ENCODE results near the gene MRPL37.
A peak's percentile ranks its signal among the peaks of the same experiment; 100 is the strongest.

MRPL37 gene

DNA sequence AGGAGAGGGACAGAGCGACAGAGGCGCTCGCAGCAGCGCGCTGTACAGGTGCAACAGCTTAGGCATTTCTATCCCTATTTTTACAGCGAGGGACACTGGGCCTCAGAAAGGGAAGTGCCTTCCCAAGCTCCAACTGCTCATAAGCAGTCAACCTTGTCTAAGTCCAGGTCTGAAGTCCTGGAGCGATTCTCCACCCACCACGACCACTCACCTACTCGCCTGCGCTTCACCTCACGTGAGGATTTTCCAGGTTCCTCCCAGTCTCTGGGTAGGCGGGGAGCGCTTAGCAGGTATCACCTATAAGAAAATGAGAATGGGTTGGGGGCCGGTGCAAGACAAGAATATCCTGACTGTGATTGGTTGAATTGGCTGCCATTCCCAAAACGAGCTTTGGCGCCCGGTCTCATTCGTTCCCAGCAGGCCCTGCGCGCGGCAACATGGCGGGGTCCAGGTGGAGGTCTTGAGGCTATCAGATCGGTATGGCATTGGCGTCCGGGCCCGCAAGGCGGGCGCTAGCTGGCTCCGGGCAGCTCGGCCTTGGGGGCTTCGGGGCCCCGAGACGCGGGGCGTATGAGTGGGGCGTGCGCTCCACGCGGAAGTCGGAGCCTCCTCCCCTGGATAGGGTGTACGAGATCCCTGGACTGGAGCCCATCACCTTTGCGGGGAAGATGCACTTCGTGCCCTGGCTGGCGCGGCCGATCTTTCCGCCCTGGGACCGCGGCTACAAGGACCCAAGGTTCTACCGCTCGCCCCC lies at the start of gene MRPL37, which contains the start of gene CYB5RL:
TSS of gene MRPL37 (plus strand) at position 403 of the 754 bp plus-strand sequence. CDS start at position 480, 77 bp downstream.
TSS of gene CYB5RL (minus strand) at position 266 of the 754 bp plus-strand sequence. CDS start 4,414 bp downstream, outside the sequence.
- peaks cover 33% of the 10 kb centered on the region for H3K4me1 Mint-ChIP-seq (ENCODE audit: low read depth)
- H3K4me3 Mint-ChIP-seq = peak within 1 kb of the TSS; percentile 94
- H3K36me3 Mint-ChIP-seq (ENCODE audit: low read depth) = peaks cover 41% of the 10 kb centered on the region
- no peaks in the 10 kb centered on the region for H3K27me3 Mint-ChIP-seq
- H3K9me3 Mint-ChIP-seq = no peaks in the 10 kb centered on the region
- peak within 1 kb of the TSS; percentile 87 for H3K27ac Mint-ChIP-seq

DNA sequence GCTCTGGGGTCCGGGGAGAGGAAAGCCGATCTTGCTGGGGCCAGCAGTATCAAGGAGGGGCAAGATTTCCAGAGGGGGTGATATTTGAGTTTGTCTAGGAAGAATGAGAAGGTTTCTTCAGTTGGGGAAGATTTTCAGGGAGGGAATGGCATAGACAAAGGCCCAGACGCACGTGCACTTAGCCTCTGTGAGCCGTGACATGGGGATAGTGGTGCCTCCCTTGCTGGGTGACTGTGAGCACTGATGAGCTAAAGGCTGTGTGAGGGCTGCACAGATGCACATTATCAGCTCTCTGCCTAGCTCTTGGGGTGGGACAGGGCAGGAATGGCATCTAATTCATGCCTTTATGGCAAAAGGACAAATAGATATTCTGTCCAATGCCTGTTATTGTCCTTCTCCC lies 49.0 kb upstream of the MRPL37 start:
- Mint-ChIP-seq H3K36me3 (ENCODE audit: low read depth) (no peaks in the 10 kb centered on the region), H3K4me1 (ENCODE audit: low read depth) (no peaks in the 10 kb centered on the region), H3K27ac (no peak overlapping the region), H3K27me3 (no peaks in the 10 kb centered on the region), H3K9me3 (no peaks in the 10 kb centered on the region), H3K4me3 (no peak overlapping the region)

DNA sequence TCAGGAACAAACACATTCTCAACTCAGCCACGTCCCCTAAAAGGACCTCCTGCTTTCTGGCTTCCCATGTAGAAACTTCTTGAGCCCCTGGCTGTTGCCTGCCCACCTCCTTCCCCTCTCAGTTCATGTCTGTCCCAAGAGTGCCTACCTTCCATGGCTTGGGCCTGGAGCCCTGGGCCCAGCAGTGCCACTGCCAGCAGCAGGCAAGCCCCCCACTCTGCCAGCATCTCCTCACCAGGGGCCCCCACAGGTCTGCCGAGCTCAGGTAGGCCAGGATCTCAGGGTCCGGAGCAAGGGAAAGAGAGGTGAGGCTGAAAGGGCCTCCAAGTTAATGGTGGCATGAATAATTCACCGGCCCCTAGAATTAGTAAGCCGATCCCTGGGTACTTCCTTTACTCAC lies 47.3 kb upstream of the MRPL37 start, which contains the start of gene CDCP2:
TSS of gene CDCP2 (minus strand) at position 305 of the 400 bp plus-strand sequence. CDS start at position 227, 78 bp downstream.
- H3K36me3 Mint-ChIP-seq (ENCODE audit: low read depth) = no peaks in the 10 kb centered on the region
- no peaks in the 10 kb centered on the region for H3K9me3 Mint-ChIP-seq
- no peak within 1 kb of the TSS for H3K27ac Mint-ChIP-seq
- no peaks in the 10 kb centered on the region for H3K4me1 Mint-ChIP-seq (ENCODE audit: low read depth)
- H3K27me3 Mint-ChIP-seq = no peaks in the 10 kb centered on the region
- no peak within 1 kb of the TSS for H3K4me3 Mint-ChIP-seq

DNA sequence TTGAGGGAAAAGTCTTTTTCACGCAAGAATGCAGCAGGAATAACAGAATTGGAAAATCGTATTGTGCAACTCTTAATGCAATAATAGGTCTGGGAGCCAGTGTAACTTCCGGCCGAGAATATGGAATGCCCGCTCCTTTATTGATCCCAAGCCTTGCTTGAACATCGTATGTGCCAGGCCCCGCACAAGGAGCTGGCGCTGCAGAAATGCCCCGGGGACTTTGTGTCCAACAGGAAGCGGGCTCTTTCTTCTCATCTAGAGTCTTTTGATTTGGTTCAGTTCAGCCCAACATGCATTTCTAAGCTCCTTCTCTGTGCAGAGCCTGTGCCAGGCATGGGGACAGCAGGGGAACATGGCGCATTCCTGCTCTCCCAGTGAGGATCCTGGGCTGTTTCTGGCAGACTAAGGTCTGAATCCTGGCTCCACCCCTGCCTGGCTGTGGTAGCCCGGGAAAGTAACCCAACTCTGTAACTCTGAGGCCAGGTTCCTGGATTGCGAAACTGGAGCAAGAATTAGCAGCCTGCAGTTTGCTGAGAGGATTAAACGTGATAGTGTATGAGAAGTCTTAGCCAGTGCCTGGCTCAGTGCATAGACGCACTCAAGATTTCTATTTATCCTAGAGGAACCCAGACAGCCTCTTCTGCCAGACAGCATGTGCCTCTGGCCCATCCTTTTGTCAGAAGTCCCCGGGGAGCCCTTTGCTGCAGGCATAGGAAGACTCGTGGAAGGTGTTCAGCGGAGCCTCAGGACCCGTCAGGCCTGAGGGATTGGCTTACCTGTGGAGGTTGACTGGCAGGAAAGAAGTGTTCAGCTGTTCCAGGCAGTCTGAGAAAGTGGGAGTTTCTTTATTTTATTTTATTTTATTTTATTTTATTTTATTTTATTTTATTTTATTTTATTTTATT lies 46.2 kb upstream of the MRPL37 start:
- H3K4me3 Mint-ChIP-seq = no peak overlapping the region
- H3K27me3 Mint-ChIP-seq = no peaks in the 10 kb centered on the region
- H3K9me3 Mint-ChIP-seq = no peaks in the 10 kb centered on the region
- H3K36me3 Mint-ChIP-seq (ENCODE audit: low read depth) = no peaks in the 10 kb centered on the region
- no peak overlapping the region for H3K27ac Mint-ChIP-seq
- no peaks in the 10 kb centered on the region for H3K4me1 Mint-ChIP-seq (ENCODE audit: low read depth)

DNA sequence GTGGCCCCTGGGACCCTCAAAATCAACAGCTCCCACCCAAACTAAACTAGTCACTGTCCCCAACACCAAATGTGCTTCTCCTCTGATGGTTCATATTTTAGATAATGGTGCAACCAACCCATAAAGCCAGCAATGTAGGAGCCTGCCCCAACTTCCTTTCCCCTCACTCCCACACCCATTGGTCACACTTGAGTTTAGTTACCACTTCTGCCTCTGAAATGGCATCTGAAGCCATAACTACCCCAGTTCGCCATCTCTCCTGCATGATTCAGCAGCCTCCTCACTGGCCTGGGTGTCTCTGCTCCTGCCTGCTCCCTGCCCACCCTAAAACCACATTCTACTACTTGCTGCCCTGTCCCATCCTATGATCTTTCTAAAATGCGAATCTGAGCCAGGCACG lies 43.8 kb upstream of the MRPL37 start:
- no peak overlapping the region for H3K27ac Mint-ChIP-seq
- H3K27me3 Mint-ChIP-seq = no peaks in the 10 kb centered on the region
- H3K4me1 Mint-ChIP-seq (ENCODE audit: low read depth) = no peaks in the 10 kb centered on the region
- H3K4me3 Mint-ChIP-seq = no peak overlapping the region
- H3K9me3 Mint-ChIP-seq = no peaks in the 10 kb centered on the region
- H3K36me3 Mint-ChIP-seq (ENCODE audit: low read depth) = no peaks in the 10 kb centered on the region

DNA sequence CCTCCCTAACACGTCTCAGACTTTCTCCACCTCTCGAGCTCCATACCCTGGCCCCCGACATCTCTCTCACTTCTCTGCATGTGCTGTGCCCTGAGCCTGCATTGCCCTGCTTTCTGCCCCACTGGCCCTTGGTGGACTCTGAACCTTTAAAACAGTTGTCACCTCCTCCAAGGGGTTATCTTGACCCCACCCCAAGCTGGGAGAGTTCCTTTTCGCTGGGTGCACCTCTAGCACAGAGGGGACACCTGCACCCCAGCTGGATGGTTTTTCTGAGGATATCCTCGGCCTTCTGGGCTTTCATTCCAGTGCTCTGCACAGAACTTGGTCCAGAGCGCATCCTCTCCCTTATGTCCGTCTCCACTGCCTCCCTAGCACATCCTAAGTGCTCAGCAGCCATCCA lies 43.0 kb upstream of the MRPL37 start:
- Mint-ChIP-seq H3K4me1 (ENCODE audit: low read depth) (no peaks in the 10 kb centered on the region), H3K9me3 (no peaks in the 10 kb centered on the region), H3K4me3 (no peak overlapping the region), H3K27me3 (no peaks in the 10 kb centered on the region), H3K27ac (no peak overlapping the region), H3K36me3 (ENCODE audit: low read depth) (no peaks in the 10 kb centered on the region)

DNA sequence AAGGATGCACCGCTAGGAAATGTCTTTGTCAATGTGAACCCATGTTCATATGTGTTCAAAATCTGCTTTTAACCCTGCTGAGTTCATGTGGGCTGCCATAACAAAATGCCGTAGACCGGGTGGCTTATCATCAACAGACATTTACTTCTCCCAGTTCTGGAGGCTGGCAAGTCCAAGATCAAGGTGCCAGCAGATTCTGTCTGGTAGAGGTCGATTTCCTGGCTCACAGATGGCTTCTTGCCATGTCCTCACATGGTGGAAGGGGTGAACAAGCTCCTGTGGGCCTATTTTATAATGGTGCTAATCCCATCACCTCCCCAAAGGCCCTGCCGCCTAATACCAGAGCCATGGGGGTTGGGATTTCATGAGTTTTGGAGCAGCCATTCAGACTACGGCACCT lies 42.6 kb upstream of the MRPL37 start:
- Mint-ChIP-seq H3K36me3 (ENCODE audit: low read depth) (no peaks in the 10 kb centered on the region), H3K27me3 (no peaks in the 10 kb centered on the region), H3K4me3 (no peak overlapping the region), H3K27ac (no peak overlapping the region), H3K9me3 (no peaks in the 10 kb centered on the region), H3K4me1 (ENCODE audit: low read depth) (no peaks in the 10 kb centered on the region)

DNA sequence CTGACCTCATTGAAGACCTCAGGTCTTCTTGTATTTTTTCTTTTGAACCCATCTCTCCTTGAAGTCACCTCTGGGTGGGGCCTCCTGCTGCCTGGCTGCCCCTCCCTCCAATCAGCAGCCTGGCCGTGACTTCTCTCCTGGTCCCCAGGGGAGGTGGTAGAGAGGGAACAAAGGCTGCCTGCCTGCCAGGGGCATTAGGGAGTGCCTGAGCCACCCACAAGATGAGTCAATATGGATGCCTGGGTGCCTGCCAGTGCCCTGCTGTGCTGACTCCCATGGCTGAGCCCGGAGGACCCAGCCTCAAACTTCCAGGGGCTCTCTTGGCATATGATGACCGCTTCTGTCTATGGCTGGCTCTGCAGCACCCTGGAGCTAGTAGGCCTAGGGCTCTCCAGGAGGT lies 41.9 kb upstream of the MRPL37 start:
- no peaks in the 10 kb centered on the region for H3K9me3 Mint-ChIP-seq
- no peak overlapping the region for H3K27ac Mint-ChIP-seq
- no peaks in the 10 kb centered on the region for H3K27me3 Mint-ChIP-seq
- no peak overlapping the region for H3K4me3 Mint-ChIP-seq
- no peaks in the 10 kb centered on the region for H3K4me1 Mint-ChIP-seq (ENCODE audit: low read depth)
- no peaks in the 10 kb centered on the region for H3K36me3 Mint-ChIP-seq (ENCODE audit: low read depth)

DNA sequence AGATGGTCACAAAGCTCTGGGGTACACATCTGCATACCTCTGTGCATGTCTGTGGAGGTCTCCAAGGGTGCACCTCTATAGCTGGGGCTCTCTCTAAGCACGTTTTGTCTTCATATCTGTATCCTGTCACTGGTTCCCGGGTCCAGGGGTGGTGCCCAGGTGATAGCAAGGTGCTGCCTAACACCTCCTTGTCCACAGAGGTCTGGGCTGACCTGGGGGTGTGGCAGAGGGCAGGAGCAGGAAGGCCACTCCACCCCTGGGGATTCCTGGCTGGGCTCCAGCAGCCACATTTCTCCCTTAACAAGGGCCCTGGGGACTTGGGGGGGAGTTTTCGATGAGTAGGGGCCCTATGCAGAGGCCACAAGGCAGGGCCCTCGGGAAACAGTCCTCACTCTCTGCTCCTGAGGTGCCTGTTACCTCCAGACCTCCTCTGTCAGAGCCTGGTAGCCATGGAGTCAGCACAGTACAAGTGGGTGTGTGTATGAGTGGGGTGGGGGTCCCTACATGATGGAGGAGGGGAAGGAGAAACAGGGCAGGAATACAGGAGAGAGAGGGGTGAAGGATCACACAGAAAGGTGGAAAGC lies 40.1 kb upstream of the MRPL37 start:
- H3K27me3 Mint-ChIP-seq = no peaks in the 10 kb centered on the region
- H3K4me1 Mint-ChIP-seq (ENCODE audit: low read depth) = no peaks in the 10 kb centered on the region
- no peak overlapping the region for H3K27ac Mint-ChIP-seq
- H3K9me3 Mint-ChIP-seq = no peaks in the 10 kb centered on the region
- H3K4me3 Mint-ChIP-seq = no peak overlapping the region
- H3K36me3 Mint-ChIP-seq (ENCODE audit: low read depth) = no peaks in the 10 kb centered on the region

DNA sequence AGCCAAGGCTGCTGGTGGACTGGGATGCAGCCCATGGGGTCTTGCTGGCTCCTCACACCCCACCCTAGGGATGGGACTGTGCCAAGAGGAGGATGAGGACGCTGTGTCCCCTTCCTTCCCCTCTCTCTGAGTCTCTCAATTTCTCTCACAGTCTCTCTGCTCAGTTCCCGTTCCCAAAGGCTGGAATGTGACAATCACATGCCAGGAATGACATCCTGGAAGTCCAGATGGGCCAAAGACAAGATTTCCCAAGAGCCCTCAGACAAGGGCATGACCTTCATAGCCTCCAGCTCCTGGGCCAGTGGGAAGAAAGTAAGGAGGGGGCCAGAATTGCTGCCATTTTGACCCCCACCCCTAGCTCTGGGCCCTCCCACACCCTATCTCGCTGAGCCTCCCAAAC lies 39.6 kb upstream of the MRPL37 start:
- H3K36me3 Mint-ChIP-seq (ENCODE audit: low read depth) = no peaks in the 10 kb centered on the region
- no peak overlapping the region for H3K4me3 Mint-ChIP-seq
- no peaks in the 10 kb centered on the region for H3K27me3 Mint-ChIP-seq
- no peak overlapping the region for H3K27ac Mint-ChIP-seq
- no peaks in the 10 kb centered on the region for H3K4me1 Mint-ChIP-seq (ENCODE audit: low read depth)
- H3K9me3 Mint-ChIP-seq = no peaks in the 10 kb centered on the region

DNA sequence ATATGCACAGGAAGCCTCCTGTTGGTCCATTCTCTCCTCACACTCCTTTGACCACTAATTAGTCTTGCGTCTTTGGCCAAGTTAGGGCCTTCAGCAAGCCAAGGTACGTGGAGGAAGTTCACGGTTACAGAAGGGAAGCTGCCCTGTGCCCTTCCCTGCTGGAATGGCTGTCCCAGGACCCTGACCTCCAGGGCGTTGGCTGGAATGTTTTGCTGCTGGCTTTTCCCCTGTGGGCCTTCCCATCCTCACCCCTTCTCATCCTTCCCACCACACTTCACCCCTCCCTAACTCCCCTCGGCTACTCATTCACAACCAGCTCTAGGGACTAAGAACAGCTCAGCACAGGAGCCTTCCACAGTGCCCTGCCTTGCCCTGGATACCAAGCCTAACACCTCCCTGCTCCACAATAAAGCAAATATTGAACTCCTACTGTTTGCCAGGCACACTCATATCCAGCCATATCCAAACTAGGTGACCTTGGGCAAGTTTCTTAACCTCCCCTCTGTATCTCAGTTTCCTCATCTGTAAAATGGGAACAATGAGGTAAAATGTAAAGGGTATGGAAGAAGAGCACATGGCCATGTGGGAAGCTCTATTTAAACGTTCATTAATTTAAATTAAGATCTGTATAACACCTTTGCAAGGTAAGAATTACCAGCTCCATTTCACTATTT lies 38.3 kb upstream of the MRPL37 start:
- Mint-ChIP-seq H3K4me3 (no peak overlapping the region), H3K27ac (no peak overlapping the region), H3K4me1 (ENCODE audit: low read depth) (no peaks in the 10 kb centered on the region), H3K9me3 (no peaks in the 10 kb centered on the region), H3K36me3 (ENCODE audit: low read depth) (no peaks in the 10 kb centered on the region), H3K27me3 (no peaks in the 10 kb centered on the region)

DNA sequence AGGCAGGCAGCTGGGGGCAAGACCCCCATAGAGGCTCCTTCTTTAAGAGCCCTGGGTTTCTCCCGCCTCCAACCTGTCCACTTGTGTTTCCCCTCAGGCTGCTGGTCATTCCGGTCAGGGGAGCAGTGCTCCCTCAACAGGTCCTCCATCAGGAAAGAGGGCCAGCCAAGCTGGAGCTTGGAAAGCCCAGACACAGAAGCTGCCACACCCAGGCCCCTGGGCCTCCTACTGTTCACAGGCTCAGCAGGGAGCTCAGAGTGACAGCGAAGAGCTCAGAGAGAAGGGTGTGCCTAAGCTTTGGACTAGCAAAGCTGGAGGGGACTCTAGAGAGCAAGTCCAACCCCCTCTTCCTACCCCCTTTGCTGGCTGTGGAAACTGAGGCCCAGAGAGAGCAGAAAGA lies 36.9 kb upstream of the MRPL37 start:
- Mint-ChIP-seq H3K4me3 (no peak overlapping the region), H3K27ac (no peak overlapping the region), H3K9me3 (no peaks in the 10 kb centered on the region), H3K27me3 (no peaks in the 10 kb centered on the region), H3K36me3 (ENCODE audit: low read depth) (no peaks in the 10 kb centered on the region), H3K4me1 (ENCODE audit: low read depth) (no peaks in the 10 kb centered on the region)

DNA sequence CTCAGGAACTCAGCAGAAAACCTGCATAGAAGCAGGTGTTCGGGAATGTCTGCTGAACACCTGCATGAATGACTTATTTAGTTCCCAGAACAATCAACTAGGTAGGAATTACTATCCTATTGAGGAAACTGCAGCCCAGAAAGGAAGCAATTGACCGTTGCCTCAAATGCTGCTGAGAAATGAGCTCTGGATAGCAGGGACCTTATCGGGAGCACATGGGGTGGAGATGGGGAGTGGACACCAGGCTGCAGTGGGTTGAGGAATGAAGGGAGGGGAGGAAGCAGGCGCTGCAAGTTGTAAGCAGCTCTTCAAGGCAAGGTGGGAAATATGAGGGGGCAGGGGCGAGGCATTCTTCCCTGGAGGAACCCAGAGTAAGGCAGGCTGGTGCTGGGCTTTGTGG lies 36.4 kb upstream of the MRPL37 start:
- no peaks in the 10 kb centered on the region for H3K9me3 Mint-ChIP-seq
- H3K4me3 Mint-ChIP-seq = no peak overlapping the region
- no peaks in the 10 kb centered on the region for H3K27me3 Mint-ChIP-seq
- H3K36me3 Mint-ChIP-seq (ENCODE audit: low read depth) = no peaks in the 10 kb centered on the region
- H3K4me1 Mint-ChIP-seq (ENCODE audit: low read depth) = no peaks in the 10 kb centered on the region
- H3K27ac Mint-ChIP-seq = no peak overlapping the region

DNA sequence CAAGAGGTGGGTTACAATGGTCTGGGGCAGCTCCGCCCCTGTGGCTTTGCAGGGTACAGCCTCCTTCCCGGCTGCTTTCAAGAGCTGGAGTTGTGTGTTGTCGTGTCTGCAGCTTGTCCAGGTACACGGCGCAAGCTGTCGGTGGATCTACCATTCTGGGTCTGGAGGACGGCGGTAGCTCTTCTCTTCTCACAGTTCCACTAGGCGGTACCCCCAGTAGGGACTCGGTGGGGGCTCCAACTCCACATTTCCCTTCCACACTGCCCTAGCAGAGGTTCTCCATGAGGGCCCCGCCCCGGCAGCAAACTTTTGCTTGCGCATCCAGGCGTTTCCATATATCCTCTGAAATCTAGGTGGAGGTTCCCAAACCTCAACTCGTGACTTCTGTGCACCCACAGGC lies 34.8 kb upstream of the MRPL37 start:
- Mint-ChIP-seq H3K9me3 (no peaks in the 10 kb centered on the region), H3K27me3 (no peaks in the 10 kb centered on the region), H3K27ac (no peak overlapping the region), H3K4me1 (ENCODE audit: low read depth) (no peaks in the 10 kb centered on the region), H3K4me3 (no peak overlapping the region), H3K36me3 (ENCODE audit: low read depth) (no peaks in the 10 kb centered on the region)
